Measurements from ENCODE around the gene DDX18.
A peak's percentile ranks its signal among the peaks of the same experiment; 100 is the strongest.

DNA sequence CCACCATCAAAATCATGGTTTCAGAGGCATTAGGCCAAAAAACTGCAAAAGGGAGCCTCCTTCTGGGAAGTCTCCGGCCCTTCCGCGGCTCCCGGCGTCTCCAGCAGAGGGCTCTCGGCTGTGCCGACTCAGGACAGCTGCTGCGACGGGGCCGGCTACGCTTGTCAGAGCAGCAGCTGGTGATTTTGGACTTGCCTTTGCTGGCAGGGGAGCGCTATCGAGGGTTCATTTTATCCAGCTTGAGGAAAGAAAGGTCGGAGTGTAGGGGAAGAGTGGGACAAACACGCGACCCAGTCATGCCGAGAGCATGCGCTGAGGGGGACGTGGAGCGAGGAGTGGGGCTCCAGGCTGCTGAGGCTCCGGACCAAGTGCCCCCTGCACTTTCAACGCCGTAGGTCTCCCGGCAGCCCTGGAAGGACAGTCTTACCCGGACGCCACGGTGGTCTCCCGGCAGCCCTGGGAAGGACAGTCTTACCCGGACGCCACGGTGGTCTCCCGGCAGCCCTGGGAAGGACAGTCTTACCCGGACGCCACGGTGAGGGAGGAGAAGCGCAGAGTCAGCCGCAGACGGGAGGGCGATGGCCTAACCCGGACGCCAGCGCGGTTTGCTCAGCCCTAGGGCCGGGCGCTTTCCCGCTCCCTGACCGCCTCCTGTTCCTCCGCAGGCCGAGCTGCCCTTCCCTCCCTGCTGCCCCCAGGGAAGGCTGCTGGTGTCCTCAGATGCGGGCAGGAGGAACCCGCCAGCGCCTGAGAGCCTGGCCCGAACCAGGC, 21.7 kb downstream of the DDX18 start:
- TF ChIP-seq, protein P1, sequence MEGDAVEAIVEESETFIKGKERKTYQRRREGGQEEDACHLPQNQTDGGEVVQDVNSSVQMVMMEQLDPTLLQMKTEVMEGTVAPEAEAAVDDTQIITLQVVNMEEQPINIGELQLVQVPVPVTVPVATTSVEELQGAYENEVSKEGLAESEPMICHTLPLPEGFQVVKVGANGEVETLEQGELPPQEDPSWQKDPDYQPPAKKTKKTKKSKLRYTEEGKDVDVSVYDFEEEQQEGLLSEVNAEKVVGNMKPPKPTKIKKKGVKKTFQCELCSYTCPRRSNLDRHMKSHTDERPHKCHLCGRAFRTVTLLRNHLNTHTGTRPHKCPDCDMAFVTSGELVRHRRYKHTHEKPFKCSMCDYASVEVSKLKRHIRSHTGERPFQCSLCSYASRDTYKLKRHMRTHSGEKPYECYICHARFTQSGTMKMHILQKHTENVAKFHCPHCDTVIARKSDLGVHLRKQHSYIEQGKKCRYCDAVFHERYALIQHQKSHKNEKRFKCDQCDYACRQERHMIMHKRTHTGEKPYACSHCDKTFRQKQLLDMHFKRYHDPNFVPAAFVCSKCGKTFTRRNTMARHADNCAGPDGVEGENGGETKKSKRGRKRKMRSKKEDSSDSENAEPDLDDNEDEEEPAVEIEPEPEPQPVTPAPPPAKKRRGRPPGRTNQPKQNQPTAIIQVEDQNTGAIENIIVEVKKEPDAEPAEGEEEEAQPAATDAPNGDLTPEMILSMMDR (IDR thresholded peaks at IDR 0.05; ENCODE audit: low read length): peak; percentile 36
- TF ChIP-seq EZH2 (optimal IDR thresholded peaks at IDR 0.05; ENCODE audit: low read depth, low read length) (no peak), EZH2phosphoT487 (IDR thresholded peaks at IDR 0.05; ENCODE audit: low read length) (no peak)
